HL-60 (cell line): ENCODE measurements around the gene CTNND2.

Source experiments
- DNase-seq, 2 experiments: peaks; one replicate each; pipeline ENCODE4 v3.0.0-alpha.2; 2010 to 2020; ENCODE audit warnings: low read depth in 1 of 2, low spot score in 1 of 2
- H3K27ac ChIP-seq: fragments of 250-450 bp; sonication (Bioruptor Pico); replicated peaks from 2 replicates; pipeline ENCODE4 v1.5.1; 2020; ENCODE audit warnings: mild to moderate bottlenecking, moderate library complexity
- H3K27me3 ChIP-seq: fragments of 250-450 bp; sonication (Bioruptor Pico); 2 replicates; pipeline ENCODE4 v1.5.1; 2021; ENCODE audit warnings: mild to moderate bottlenecking, moderate library complexity; ENCODE audit not compliant: insufficient read depth, poor library complexity, severe bottlenecking
- H3K4me3 ChIP-seq: replicated peaks from 2 replicates; pipeline ENCODE4 v1.5.1; 2011; ENCODE audit warnings: mild to moderate bottlenecking, control low read depth, low read length; ENCODE audit not compliant: insufficient read depth
- CTCF ChIP-seq: IDR thresholded peaks from one replicate; pipeline ENCODE4 v1.5.1; 2011; ENCODE audit warnings: low read length, control low read depth, inconsistent platforms; ENCODE audit not compliant: insufficient read depth
- GABPA ChIP-seq: IDR thresholded peaks from 2 replicates; pipeline ENCODE4 v1.6.1; 2012; ENCODE audit warnings: low read depth
- POLR2AphosphoS5 ChIP-seq: IDR thresholded peaks from 2 replicates; pipeline ENCODE4 v1.6.1; 2012; ENCODE audit warnings: low read depth
- REST ChIP-seq: IDR thresholded peaks from 2 replicates; pipeline ENCODE4 v1.6.1; 2012; ENCODE audit warnings: low read depth; ENCODE audit not compliant: insufficient replicate concordance
- SPI1 ChIP-seq: IDR thresholded peaks from 2 replicates; pipeline ENCODE4 v1.6.1; 2012; ENCODE audit warnings: low read depth, mild to moderate bottlenecking, borderline replicate concordance

CTNND2 gene

GRCh38 chr5:11386398-11386797, 517.8 kb downstream of the CTNND2 start:
- peaks cover 29% of the 10 kb centered on the region for H3K27me3 ChIP-seq
- DNase-seq = no peak
- no peak overlapping the region for H3K27ac ChIP-seq
- TF ChIP-seq SPI1 = no peak
- TF ChIP-seq GABPA = no peak
- TF ChIP-seq POLR2AphosphoS5 = no peak
- TF ChIP-seq REST = no peak
- no peak for TF ChIP-seq CTCF
- H3K4me3 ChIP-seq = no peak overlapping the region

- Histone ChIP-seq H3K27ac (no peak overlapping the region), H3K4me3 (no peak overlapping the region), H3K27me3 (peaks cover 29% of the 10 kb centered on the region)
- DNase-seq = no peak
- TF ChIP-seq SPI1 = no peak
- TF ChIP-seq POLR2AphosphoS5 = no peak
- TF ChIP-seq CTCF = no peak
- TF ChIP-seq GABPA = no peak
- TF ChIP-seq REST = no peak
Observed at GRCh38 chr5:11385901-11386293, 518.3 kb downstream of the CTNND2 start.

GRCh38 chr5:11385251-11385900, 518.9 kb downstream of the CTNND2 start:
- no peak for TF ChIP-seq CTCF
- no peak for TF ChIP-seq POLR2AphosphoS5
- no peak for TF ChIP-seq REST
- no peak for TF ChIP-seq GABPA
- no peak for TF ChIP-seq SPI1
- Histone ChIP-seq H3K27ac (no peak overlapping the region), H3K27me3 (peaks cover 29% of the 10 kb centered on the region), H3K4me3 (no peak overlapping the region)
- no peak for DNase-seq
